IMR-90 (cell line): ENCODE data around the gene FNDC10. TPM values are rescaled to one million over a fixed set of nuclear protein-coding genes. Genes with fewer than 3 reads are reported as not detected.

Experiments
- ATAC-seq: fragments of 200-7000 bp; cut with Tn5 transposase; 2 replicates; pipeline ENCODE4 v1.9.1; 2020; ENCODE audit warnings: low read depth, mild to moderate bottlenecking, moderate library complexity
- BruUV-seq: library from RNA; stranded (reverse); fragments of 400-500 nt; replicated peaks from 2 replicates; lab custom pipeline; 2021; lab: Mats Ljungman, UMichigan
- CTCF ChIA-PET: fragments of 300-600 bp; formaldehyde crosslinking; extraction: SDS; loops from one replicate; lab custom pipeline; 2021; ENCODE audit warnings: antibody characterized with exemption; lab: Yijun Ruan, JAX
- POLR2A ChIA-PET: fragments of 300-600 bp; sonication (Branson Sonifier 250); formaldehyde crosslinking; loops from one replicate; lab custom pipeline; 2022; ENCODE audit warnings: antibody characterized with exemption; ENCODE audit not compliant: unreplicated experiment; lab: Charles Lee
- DNase-seq: peaks from one replicate; pipeline ENCODE4 v3.0.0; 2013
- H2AFZ ChIP-seq: replicated peaks from 2 replicates; pipeline ENCODE3; 2013; ENCODE audit warnings: low read length, mild to moderate bottlenecking; ENCODE audit not compliant: poor library complexity
- H2AK5ac ChIP-seq: 2 replicates; pipeline ENCODE4 v1.6.1; 2013; ENCODE audit warnings: low read depth, low read length, inconsistent platforms
- H2AK9ac ChIP-seq: replicated peaks from 2 replicates; pipeline ENCODE3; 2013; ENCODE audit warnings: mild to moderate bottlenecking, low read depth, low read length, moderate library complexity; ENCODE audit not compliant: poor library complexity
- H2BK120ac ChIP-seq: 2 replicates; pipeline ENCODE4 v1.6.1; 2013; ENCODE audit warnings: low read depth, low read length, inconsistent platforms
- H2BK15ac ChIP-seq: 3 replicates; pipeline ENCODE4 v1.6.1; 2013; ENCODE audit warnings: low read depth, low read length, inconsistent platforms
- H2BK20ac ChIP-seq: 2 replicates; pipeline ENCODE4 v1.6.1; 2013; ENCODE audit warnings: low read depth, mild to moderate bottlenecking, inconsistent platforms, low read length, moderate library complexity
- H2BK5ac ChIP-seq: 2 replicates; pipeline ENCODE4 v1.6.1; 2013; ENCODE audit warnings: mild to moderate bottlenecking, low read depth, low read length, inconsistent platforms; ENCODE audit not compliant: poor library complexity, severe bottlenecking
- H3K14ac ChIP-seq: replicated peaks from 2 replicates; pipeline ENCODE4 v1.6.1; 2013; ENCODE audit warnings: low read depth, low read length, inconsistent platforms
- H3K18ac ChIP-seq: 2 replicates; pipeline ENCODE4 v1.6.1; 2013; ENCODE audit warnings: low read depth, low read length, control low read depth
- H3K23ac ChIP-seq: 2 replicates; pipeline ENCODE4 v1.6.1; 2013; ENCODE audit warnings: low read depth, low read length, inconsistent platforms
- H3K27ac ChIP-seq: 2 replicates; pipeline ENCODE4 v1.5.1; 2013; ENCODE audit warnings: mild to moderate bottlenecking, control low read depth, low read length; ENCODE audit not compliant: insufficient read depth
- H3K27me3 ChIP-seq: 2 replicates; pipeline ENCODE4 v1.6.1; 2013; ENCODE audit warnings: low read length; ENCODE audit not compliant: control insufficient read depth, insufficient read depth
- H3K36me3 ChIP-seq: 2 replicates; pipeline ENCODE4 v1.6.1; 2013; ENCODE audit warnings: low read length, mixed read lengths; ENCODE audit not compliant: control insufficient read depth, insufficient read depth
- H3K4ac ChIP-seq: 2 replicates; pipeline ENCODE4 v1.6.1; 2013; ENCODE audit warnings: low read depth, low read length, inconsistent platforms
- H3K4me1 ChIP-seq: 2 replicates; pipeline ENCODE4 v1.6.1; 2013; ENCODE audit warnings: low read length, mixed read lengths; ENCODE audit not compliant: control insufficient read depth, insufficient read depth
- H3K4me2 ChIP-seq: 2 replicates; pipeline ENCODE4 v1.6.1; 2013; ENCODE audit warnings: low read depth, mild to moderate bottlenecking, control low read depth, low read length, moderate library complexity
- H3K4me3 ChIP-seq: 2 replicates; pipeline ENCODE4 v1.5.1; 2013; ENCODE audit warnings: low read depth, mild to moderate bottlenecking, control low read depth, low read length, moderate library complexity; ENCODE audit not compliant: insufficient read depth
- H3K56ac ChIP-seq: 2 replicates; pipeline ENCODE4 v1.6.1; 2013; ENCODE audit warnings: low read length, inconsistent platforms; ENCODE audit not compliant: insufficient read depth; ENCODE audit errors: extremely low read depth
- H3K79me1 ChIP-seq, 2 experiments: 2 replicates each; pipeline ENCODE4 v1.6.1; 2013; ENCODE audit warnings: low read length in 2 of 2, inconsistent platforms in 1 of 2, low read depth in 1 of 2
- H3K9ac ChIP-seq: 2 replicates; pipeline ENCODE4 v1.6.1; 2013; ENCODE audit warnings: low read depth, low read length, control low read depth
- H3K9me1 ChIP-seq: 2 replicates; pipeline ENCODE4 v1.6.1; 2013; ENCODE audit warnings: low read length, inconsistent platforms; ENCODE audit not compliant: insufficient read depth
- H3K9me3 ChIP-seq: 2 replicates; pipeline ENCODE4 v1.6.1; 2013; ENCODE audit warnings: low read length; ENCODE audit not compliant: control insufficient read depth, insufficient read depth
- H4K20me1 ChIP-seq: 2 replicates; pipeline ENCODE4 v1.6.1; 2013; ENCODE audit warnings: low read length, inconsistent platforms; ENCODE audit not compliant: insufficient read depth
- H4K5ac ChIP-seq: 2 replicates; pipeline ENCODE4 v1.6.1; 2013; ENCODE audit warnings: mild to moderate bottlenecking, low read depth, low read length, control low read depth
- H4K8ac ChIP-seq, 2 experiments: 2 replicates each; pipeline ENCODE4 v1.6.1; 2013; ENCODE audit warnings: low read depth in 2 of 2, low read length in 2 of 2, control low read depth in 1 of 2, inconsistent platforms in 1 of 2
- H4K91ac ChIP-seq: 2 replicates; pipeline ENCODE4 v1.6.1; 2013; ENCODE audit warnings: low read depth, low read length, inconsistent platforms; ENCODE audit not compliant: insufficient read depth
- FOS ChIP-seq: fragments of 150-350 bp; IDR thresholded peaks from 2 replicates; pipeline ENCODE4 v1.6.1; 2016; ENCODE audit warnings: low read depth, low read length
- MXI1 ChIP-seq: IDR thresholded peaks from 2 replicates; pipeline ENCODE4 v1.6.1; 2012; ENCODE audit warnings: low read depth, mild to moderate bottlenecking, low read length, moderate library complexity, borderline replicate concordance
- WGBS, 2 experiments: methylation state at CpG; one replicate each; pipeline versions ENCODE4 v1.1.5 to v1.1.7; 2013; ENCODE audit warnings: missing lambda C conversion rate in 2 of 2; ENCODE audit not compliant: insufficient read length in 1 of 2; ENCODE audit errors: extremely low coverage in 2 of 2; 5-methylcytosine and 5-hydroxymethylcytosine counted together
- dilution Hi-C: fragments of 300-500 bp; cut with HindIII; formaldehyde crosslinking; loops from one replicate; pipeline ENCODE4 v1.14.3; 2018; ENCODE audit warnings: low sequenced_read_pairs; ENCODE audit not compliant: unreplicated experiment
- in situ Hi-C: fragments of 300-500 bp; cut with MboI; formaldehyde crosslinking; loops from 3 replicates; pipeline ENCODE4 v1.14.3; 2019; ENCODE audit warnings: low sequenced_read_pairs, inconsistent platforms, mixed read lengths
- intact Hi-C: fragments of 100-400 bp; cut with micrococcal nuclease; formaldehyde crosslinking; loops from 2 replicates; pipeline ENCODE4 v1.10.0; 2022
- polyA plus RNA-seq, 3 experiments: library from polyadenylated mRNA; depleted of rRNA; stranded (reverse); fragments of >200 nt; gene quantifications; 2 replicates each; pipeline ENCODE4 v1.2.3, GENCODE V29; 2012; ENCODE audit warnings: low replicate concordance in 1 of 3
- total RNA-seq: library from RNA; depleted of rRNA; stranded (reverse); fragments of >200 nt; gene quantifications from 2 replicates; pipeline ENCODE4 v1.2.3, GENCODE V29; 2012

FNDC10 gene
- total and polyA plus RNA-seq, 2 of the 4 experiments (the other 2 are of a cell fraction), result 0.36 to 5.8 TPM

DNA sequence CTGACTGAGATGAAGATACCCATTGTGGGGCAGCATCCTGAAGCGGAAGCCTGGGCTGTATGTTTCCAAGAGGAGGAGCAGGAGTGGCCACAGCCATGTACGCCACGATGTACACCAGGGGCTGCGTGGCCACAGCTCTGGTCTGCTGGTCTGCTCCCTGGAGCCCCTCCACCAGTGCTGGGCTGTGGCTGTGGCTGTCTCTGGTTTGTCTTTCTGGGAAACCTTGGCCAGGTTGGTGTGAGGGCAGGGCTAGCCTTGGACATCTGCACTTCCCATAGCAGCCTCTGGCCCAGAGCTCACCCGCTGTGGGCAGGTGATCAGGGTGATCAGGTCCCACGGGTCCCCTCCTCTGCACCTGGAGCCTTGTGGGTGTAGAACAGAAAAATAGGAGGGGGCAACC lies 18.0 kb upstream of the FNDC10 start:
- Histone ChIP-seq H3K9me3 (no peaks in the 10 kb centered on the region), H3K4me1 (peaks cover 9% of the 10 kb centered on the region), H3K4me2 (no peak overlapping the region), H3K27me3 (no peaks in the 10 kb centered on the region), H3K9me1 (peaks cover 11% of the 10 kb centered on the region; the same call in 1 of the 2 replicates), H2AFZ (no peak overlapping the region), H2BK120ac (no peak overlapping the region), H4K20me1 (peaks cover 49% of the 10 kb centered on the region), H4K91ac (no peak overlapping the region), H3K18ac (no peak overlapping the region), H3K23ac (no peak overlapping the region), H4K8ac (no peak overlapping the region), H3K27ac (no peak overlapping the region), H2BK5ac (no peak overlapping the region), H2BK15ac (no peak overlapping the region), H3K4me3 (no peak overlapping the region), H3K9ac (no peak overlapping the region), H2AK9ac (no peak overlapping the region), H2AK5ac (no peak overlapping the region), H3K4ac (no peak overlapping the region), H2BK20ac (no peak overlapping the region), H3K56ac (no peak overlapping the region), H3K36me3 (peaks cover 10% of the 10 kb centered on the region; the same call in 1 of the 2 replicates), H3K14ac (no peak overlapping the region), H3K79me1 (peaks cover 16 to 69% of the 10 kb centered on the region in 2 experiments; a peak in 3 of 4 replicates), H4K5ac (no peak overlapping the region)
- intact Hi-C loops (no loop called here), dilution Hi-C loops (no loop called here), in situ Hi-C loops (no loop called here)
- DNase-seq (no peak), ATAC-seq (no peak)
- ChIA-PET CTCF (no interaction called here), POLR2A (no interaction called here)
- WGBS, 2 experiments, result 100% methylated on average over 1 of the region's 6 CpGs; no CpG with 5 or more reads in 1 of the 2 experiments
- TF ChIP-seq FOS (no peak), MXI1 (no peak)
- BruUV-seq, result no TSS peak
